Heart right ventricle (tissue), 16 donors: ENCODE results near the gene CMPK2. TPM values are rescaled to one million over a fixed set of nuclear protein-coding genes. Genes with fewer than 3 reads are reported as not detected.
A peak's percentile ranks its signal among the peaks of the same experiment; 100 is the strongest.

Experiments used
- ATAC-seq, 8 donors: fragments of 200-7000 bp; cut with Tn5 transposase; one replicate each; pipeline ENCODE4 v1.9.1; 2020; ENCODE audit warnings: mild to moderate bottlenecking in 8 of 8, moderate library complexity in 8 of 8, moderate number of reproducible peaks in 1 of 8
- DNase-seq, 2 donors: peaks; one replicate each; pipeline ENCODE4 v3.0.0-alpha.2; 2020
- H3K27ac ChIP-seq, 10 donors: fragments of 200-600 bp; sonication (generic) in 2 of 10; one replicate each; pipeline versions ENCODE4 v1.5.0 to v1.8.0; 2020 to 2022; ENCODE audit warnings: mild to moderate bottlenecking in 3 of 10
- H3K27me3 ChIP-seq, 7 donors: fragments of 200-600 bp; one replicate each; pipeline ENCODE4 v1.8.0; 2021 to 2022; ENCODE audit warnings: mild to moderate bottlenecking in 2 of 7
- H3K36me3 ChIP-seq, 9 donors: fragments of 200-600 bp; sonication (generic) in 1 of 9; one replicate each; pipeline versions ENCODE4 v1.5.0 to v1.8.0; 2020 to 2022; ENCODE audit warnings: mild to moderate bottlenecking in 2 of 9
- H3K4me1 ChIP-seq, 9 donors: fragments of 200-600 bp; sonication (generic) in 1 of 9; one replicate each; pipeline versions ENCODE4 v1.5.0 to v1.8.0; 2020 to 2022; ENCODE audit warnings: mild to moderate bottlenecking in 4 of 9
- H3K4me3 ChIP-seq, 10 donors: fragments of 200-600 bp; sonication (generic) in 2 of 10; one replicate each; pipeline versions ENCODE4 v1.5.0 to v1.8.0; 2020 to 2022; ENCODE audit warnings: mild to moderate bottlenecking in 7 of 10, moderate library complexity in 2 of 10
- H3K9me3 ChIP-seq, 11 donors: fragments of 200-600 bp in 10 of 11; sonication (generic) in 2 of 11; one replicate each; pipeline versions ENCODE4 v1.5.0 to v1.8.0; 2013 to 2022; ENCODE audit warnings: mild to moderate bottlenecking in 2 of 11, control low read depth in 1 of 11, moderate library complexity in 1 of 11
- WGBS, 2 donors: extraction: QIAGEN DNeasy Blood & Tissue Kit; methylation state at CpG; one replicate each; pipeline ENCODE4 v1.1.7; 2013; ENCODE audit warnings: inconsistent platforms in 1 of 2; 5-methylcytosine and 5-hydroxymethylcytosine counted together
- intact Hi-C, 10 donors: fragments of 100-400 bp; cut with DNase I; formaldehyde crosslinking; loops; one replicate each; pipeline versions ENCODE4 v1.11.1 to v1.14.2; 2022
- polyA plus RNA-seq, 2 donors: library from polyadenylated mRNA; stranded (reverse); fragments of 200-250 nt; gene quantifications; one replicate each; pipeline ENCODE4 v1.2.3, GENCODE V29; 2013
- total RNA-seq, 10 donors: library from RNA; stranded (reverse); fragmentation: NEBNext Ultra II Directional in 3 of 10; extraction: Animal tissue kit (Norgen Biotek cat#: 25700) in 3 of 10; gene quantifications; one replicate each; pipeline versions ENCODE4 v1.2.1 to v1.2.4, GENCODE V29; 2021 to 2023
- TF ChIP-seq, protein P1 (sequence below), 9 donors: fragments of 200-600 bp; sonication (generic) in 2 of 9; IDR thresholded peaks; one replicate each; pipeline versions ENCODE4 v1.5.0 to v1.8.0; 2021 to 2022; ENCODE audit warnings: antibody characterized with exemption in 9 of 9, mild to moderate bottlenecking in 5 of 9, moderate library complexity in 1 of 9
- donor health status: Arrhythmogenic right ventricular cardiomyopathy.
- donor health status: ischemic (EF 13 %, LVEDD 7.1; RV severe dilation, severe dysfunction).
- donor health status: healthy with polysubstance abuse.
- donor health status: DM: no; HTN: yes; CAD: no.
- donor health status: DM: no; HTN: no; CAD: no.
- donor health status: ischemic (EF 25% LVEDD 6.9; RV normal size, moderate dysfunction).
- donor health status: ischemic (EF 25% LVEDD 5.7; RV mildly dilated, moderate dysfunction).
- donor health status: healthy.
- donor health status: DM: yes; HTN: yes; CAD: no.
- donor health status: Ischemic cardiomyopathy.
- donor health status: ischemic (EF 35%, LVEDD 5.7; RV mildly dilated, moderate dysfunction).
- donor health status: nonischemic (EF 11% LVEDD 7.7; RV severe dilation, severe dysfunction).
- donor health status: DM: yes; HTN: yes; CAD: no.
- donor health status: PGD.
- donor health status: ischemic (EF 29% LVEDD 5.4; RV normal size, mild dysfunction).
- donor health status: nonischemic (EF 23%, LVEDD 6.1; RV moderate dilation, normal function).

Gene CMPK2
- total and polyA plus RNA-seq, 12 donors, result 2.4 to 21.4 (median 5.7) TPM

DNA sequence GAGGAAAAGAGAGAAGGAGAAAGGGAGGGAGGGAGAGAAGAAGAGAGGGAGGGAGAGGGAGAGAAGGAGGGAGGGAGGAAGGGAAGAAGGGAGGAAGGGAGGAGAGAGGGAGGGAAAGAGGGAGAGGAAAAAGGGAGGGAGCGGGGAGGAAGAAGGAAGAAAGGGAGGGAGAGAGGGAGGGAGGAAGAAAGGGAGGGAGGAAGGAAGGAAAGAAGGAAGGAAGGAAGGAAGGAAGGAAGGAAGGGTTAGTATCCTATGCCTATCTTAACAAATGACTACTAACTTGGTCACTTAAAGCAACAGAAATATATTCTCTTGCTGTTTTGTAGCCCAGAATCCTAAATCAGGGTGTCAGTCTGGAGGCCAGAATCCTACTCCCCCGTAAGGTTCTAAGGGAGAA, 52.1 kb downstream of the CMPK2 start:
- ATAC-seq (no peak), DNase-seq (no peak)
- Histone ChIP-seq H3K27me3 (peaks cover 0 to 26% (median 5%) of the 10 kb centered on the region in 7 donors), H3K4me3 (no peak overlapping the region), H3K4me1 (peaks cover 0 to 7% (median 0%) of the 10 kb centered on the region in 9 donors), H3K36me3 (no peaks in the 10 kb centered on the region), H3K27ac (no peak overlapping the region), H3K9me3 (peaks cover 0 to 4% (median 0%) of the 10 kb centered on the region in 11 donors)
- 94 to 98% methylated on average over 2 of the region's 2 CpGs for WGBS, 2 donors
- TF ChIP-seq, protein P1, sequence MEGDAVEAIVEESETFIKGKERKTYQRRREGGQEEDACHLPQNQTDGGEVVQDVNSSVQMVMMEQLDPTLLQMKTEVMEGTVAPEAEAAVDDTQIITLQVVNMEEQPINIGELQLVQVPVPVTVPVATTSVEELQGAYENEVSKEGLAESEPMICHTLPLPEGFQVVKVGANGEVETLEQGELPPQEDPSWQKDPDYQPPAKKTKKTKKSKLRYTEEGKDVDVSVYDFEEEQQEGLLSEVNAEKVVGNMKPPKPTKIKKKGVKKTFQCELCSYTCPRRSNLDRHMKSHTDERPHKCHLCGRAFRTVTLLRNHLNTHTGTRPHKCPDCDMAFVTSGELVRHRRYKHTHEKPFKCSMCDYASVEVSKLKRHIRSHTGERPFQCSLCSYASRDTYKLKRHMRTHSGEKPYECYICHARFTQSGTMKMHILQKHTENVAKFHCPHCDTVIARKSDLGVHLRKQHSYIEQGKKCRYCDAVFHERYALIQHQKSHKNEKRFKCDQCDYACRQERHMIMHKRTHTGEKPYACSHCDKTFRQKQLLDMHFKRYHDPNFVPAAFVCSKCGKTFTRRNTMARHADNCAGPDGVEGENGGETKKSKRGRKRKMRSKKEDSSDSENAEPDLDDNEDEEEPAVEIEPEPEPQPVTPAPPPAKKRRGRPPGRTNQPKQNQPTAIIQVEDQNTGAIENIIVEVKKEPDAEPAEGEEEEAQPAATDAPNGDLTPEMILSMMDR (IDR thresholded peaks at IDR 0.05), result no peak
- intact Hi-C loops, result no loop called here

DNA sequence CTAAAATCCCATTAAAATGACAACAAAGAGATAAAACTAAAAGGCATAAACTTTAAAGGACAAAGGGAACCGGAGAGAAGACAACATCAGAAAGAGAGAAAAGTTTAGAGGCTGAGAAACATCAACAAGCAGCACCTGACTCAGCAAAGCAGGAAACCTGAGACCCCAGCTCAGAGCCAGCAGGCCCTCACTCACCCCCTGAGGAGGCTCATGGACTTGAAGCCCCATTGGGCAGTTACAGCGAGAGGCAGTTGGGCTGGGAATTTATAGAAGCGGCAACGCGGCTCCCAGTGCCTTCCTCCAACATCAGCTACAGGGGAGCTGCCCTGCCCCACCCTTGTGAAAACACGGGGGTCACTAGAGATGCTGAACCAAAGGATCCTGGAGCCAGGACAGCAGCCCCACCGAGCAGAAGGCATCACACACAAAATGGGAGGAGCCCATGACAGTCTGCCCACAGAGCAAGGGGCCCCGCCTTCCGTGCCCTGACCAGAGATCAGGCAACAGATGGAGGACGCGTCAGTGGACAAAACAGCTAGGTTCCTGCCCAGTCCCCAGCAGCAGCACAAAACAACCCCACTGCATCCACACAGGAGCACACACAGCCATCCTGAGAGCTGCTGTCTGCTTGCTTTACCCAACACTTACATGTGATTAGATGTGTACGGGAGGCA, 52.7 kb downstream of the CMPK2 start:
- TF ChIP-seq, protein P1 (IDR thresholded peaks at IDR 0.05), result no peak
- ATAC-seq, result peak in 1 of 8 donors; percentile 18
- Histone ChIP-seq H3K9me3 (peaks cover 0 to 4% (median 0%) of the 10 kb centered on the region in 11 donors), H3K36me3 (no peaks in the 10 kb centered on the region), H3K4me3 (no peak overlapping the region), H3K27me3 (peaks cover 0 to 26% (median 5%) of the 10 kb centered on the region in 7 donors), H3K27ac (no peak overlapping the region), H3K4me1 (peaks cover 0 to 7% (median 0%) of the 10 kb centered on the region in 9 donors)
- intact Hi-C loops, result no loop called here
- no peak for DNase-seq
- 62 to 68% methylated on average over 12 of the region's 12 CpGs for WGBS, 2 donors

DNA sequence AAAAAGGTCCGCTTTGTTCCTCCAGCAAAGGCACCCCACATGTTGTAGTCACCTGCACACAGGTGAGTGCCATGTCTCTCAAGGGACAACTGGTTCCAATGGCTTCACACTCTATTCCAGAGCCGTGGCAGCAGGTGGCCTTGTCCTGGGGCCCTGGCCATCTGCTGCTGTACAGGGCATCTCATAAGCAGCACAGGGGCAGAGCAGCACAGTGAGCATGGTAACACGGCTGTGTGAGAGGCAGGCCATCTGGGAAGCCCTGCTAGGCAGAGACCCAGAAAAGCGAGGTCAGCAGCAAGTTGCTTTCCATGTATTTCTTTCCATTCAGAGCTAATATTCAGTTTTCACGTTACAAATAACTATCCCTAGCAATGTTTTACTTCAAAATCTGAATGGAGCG, 54.7 kb downstream of the CMPK2 start:
- TF ChIP-seq, protein P1 (IDR thresholded peaks at IDR 0.05), result no peak
- 90 to 91% methylated on average over 6 of the region's 6 CpGs for WGBS, 2 donors

DNA sequence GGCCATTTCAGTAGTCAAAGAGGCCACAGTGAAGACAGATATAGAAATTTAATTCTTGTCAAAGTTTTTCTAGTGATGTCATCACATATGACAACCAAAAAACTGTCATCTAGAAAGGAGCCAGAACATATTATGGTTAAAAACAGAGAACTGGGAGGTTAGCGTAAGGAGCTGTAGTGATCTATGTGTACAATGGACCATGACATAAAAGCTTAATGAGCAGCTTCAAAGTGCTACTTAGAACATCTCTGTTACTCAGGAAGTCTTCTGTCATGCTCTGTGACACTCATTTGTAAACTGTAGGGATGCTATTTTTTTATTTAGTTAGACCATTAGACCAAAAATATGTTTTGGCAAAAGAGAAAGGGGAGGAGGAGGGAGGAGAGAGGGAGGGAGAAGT, 57.3 kb downstream of the CMPK2 start:
- DNase-seq (no peak), ATAC-seq (no peak)
- Histone ChIP-seq H3K36me3 (no peaks in the 10 kb centered on the region), H3K27ac (no peak overlapping the region), H3K9me3 (no peaks in the 10 kb centered on the region), H3K4me1 (peaks cover 0 to 7% (median 0%) of the 10 kb centered on the region in 9 donors), H3K27me3 (peaks cover 0 to 45% (median 5%) of the 10 kb centered on the region in 7 donors), H3K4me3 (no peak overlapping the region)
- TF ChIP-seq, protein P1 (IDR thresholded peaks at IDR 0.05), result no peak
- intact Hi-C loops, result no loop called here
- WGBS, 2 donors, result 89 to 90% methylated on average over 1 of the region's 1 CpG

More for the DNA sequence above, 54.7 kb downstream of the CMPK2 start:
- peaks cover 0 to 4% (median 0%) of the 10 kb centered on the region in 11 donors for H3K9me3 ChIP-seq
- H3K36me3 ChIP-seq, result no peaks in the 10 kb centered on the region
- DNase-seq, result no peak
- H3K27ac ChIP-seq, result no peak overlapping the region
- H3K27me3 ChIP-seq, result peaks cover 0 to 38% (median 5%) of the 10 kb centered on the region in 7 donors
- H3K4me3 ChIP-seq, result no peak overlapping the region
- ATAC-seq, result no peak
- intact Hi-C loops, result loop anchor here in 1 of 10 donors (1.0 kb wide), 1 partner anchor 48 kb away; no protein-coding TSS in a partner anchor
- peaks cover 0 to 7% (median 0%) of the 10 kb centered on the region in 9 donors for H3K4me1 ChIP-seq
